ENCODE measurements around the gene VAV2. TPM values are rescaled to one million over a fixed set of nuclear protein-coding genes. Genes with fewer than 3 reads are reported as not detected.

VAV2 gene
- total RNA-seq, 3 donors from 2014 or later (not counting 1 experiment from before 2014, with no cell fraction given), result 3.9 to 5.1 (median 4.8) TPM

- Histone ChIP-seq H3K4me1 (ENCODE audit: control insufficient read depth, insufficient read depth, low read length) (peaks cover 30% of the 10 kb centered on the region), H3K36me3 (ENCODE audit: control insufficient read depth, insufficient read depth, low read length) (no peaks in the 10 kb centered on the region), H3K4me3 (ENCODE audit: low read length) (no peak overlapping the region), H3K9me3 (ENCODE audit: control insufficient read depth, insufficient read depth, low read length) (no peaks in the 10 kb centered on the region), H3K27ac (ENCODE audit: low read length) (no peak overlapping the region), H3K27me3 (ENCODE audit: control insufficient read depth, insufficient read depth, low read length) (peaks cover 8% of the 10 kb centered on the region)
- intact Hi-C loops (cut with micrococcal nuclease), result no loop called here
- no peak for TF ChIP-seq CTCF (IDR thresholded peaks at IDR 0.05)
- ATAC-seq (no peak), DNase-seq (no peak)
- Mint-ChIP-seq H3K36me3 (no peaks in the 10 kb centered on the region), H3K4me1 (peaks cover 0 to 7% of the 10 kb centered on the region in 2 donors), H3K27me3 (ENCODE audit: low read depth in 2 of 2) (peaks cover 0 to 8% of the 10 kb centered on the region in 2 donors), H3K27ac (no peak overlapping the region), H3K4me3 (no peak overlapping the region), H3K9me3 (no peaks in the 10 kb centered on the region)
- 80% methylated on average over 17 of the region's 17 CpGs for WGBS (ENCODE audit: insufficient coverage)
Measured at GRCh38 chr9:133995012-133995896, 3.1 kb upstream of the VAV2 start.

GRCh38 chr9:133994353-133995011 lies 2.4 kb upstream of the VAV2 start:
- no peak overlapping the region for H3K27ac Mint-ChIP-seq
- no peaks in the 10 kb centered on the region for H3K36me3 ChIP-seq (ENCODE audit: control insufficient read depth, insufficient read depth, low read length)
- 9% methylated on average over 11 of the region's 11 CpGs for WGBS (ENCODE audit: insufficient coverage)
- no peaks in the 10 kb centered on the region for H3K9me3 ChIP-seq (ENCODE audit: control insufficient read depth, insufficient read depth, low read length)
- H3K9me3 Mint-ChIP-seq, result no peaks in the 10 kb centered on the region
- H3K4me3 ChIP-seq (ENCODE audit: low read length), result no peak overlapping the region
- H3K4me1 ChIP-seq (ENCODE audit: control insufficient read depth, insufficient read depth, low read length), result peaks cover 33% of the 10 kb centered on the region
- peak; percentile 99 for TF ChIP-seq CTCF (IDR thresholded peaks at IDR 0.05)
- H3K36me3 Mint-ChIP-seq, result no peaks in the 10 kb centered on the region
- intact Hi-C loops (cut with micrococcal nuclease), result loop anchor here (1.0 kb wide), 1 partner anchor 201 kb away; no protein-coding TSS in a partner anchor
- peaks cover 0 to 8% of the 10 kb centered on the region in 2 donors for H3K27me3 Mint-ChIP-seq (ENCODE audit: low read depth in 2 of 2)
- peak; percentile 54 to 55 (median 54) for ATAC-seq
- peaks cover 0 to 7% of the 10 kb centered on the region in 2 donors for H3K4me1 Mint-ChIP-seq
- H3K4me3 Mint-ChIP-seq, result peak overlapping the region; percentile 78
- peak; percentile 77 to 85 for DNase-seq
- peaks cover 11% of the 10 kb centered on the region for H3K27me3 ChIP-seq (ENCODE audit: control insufficient read depth, insufficient read depth, low read length)
- H3K27ac ChIP-seq (ENCODE audit: low read length), result no peak overlapping the region

GRCh38 chr9:133993635-133994253 lies 1.6 kb upstream of the VAV2 start:
- Mint-ChIP-seq H3K27me3 (ENCODE audit: low read depth in 2 of 2) (peaks cover 0 to 8% of the 10 kb centered on the region in 2 donors), H3K4me1 (peaks cover 0 to 7% of the 10 kb centered on the region in 2 donors), H3K36me3 (no peaks in the 10 kb centered on the region), H3K4me3 (peak overlapping the region; percentile 78), H3K9me3 (no peaks in the 10 kb centered on the region), H3K27ac (no peak overlapping the region)
- Histone ChIP-seq H3K27ac (ENCODE audit: low read length) (no peak overlapping the region), H3K9me3 (ENCODE audit: control insufficient read depth, insufficient read depth, low read length) (no peaks in the 10 kb centered on the region), H3K36me3 (ENCODE audit: control insufficient read depth, insufficient read depth, low read length) (no peaks in the 10 kb centered on the region), H3K4me3 (ENCODE audit: low read length) (peak overlapping the region; percentile 70), H3K27me3 (ENCODE audit: control insufficient read depth, insufficient read depth, low read length) (peaks cover 11% of the 10 kb centered on the region), H3K4me1 (ENCODE audit: control insufficient read depth, insufficient read depth, low read length) (peaks cover 33% of the 10 kb centered on the region)
- intact Hi-C loops (cut with micrococcal nuclease), result loop anchor here (1.0 kb wide), 1 partner anchor 200 kb away; no protein-coding TSS in a partner anchor
- no peak for TF ChIP-seq CTCF (IDR thresholded peaks at IDR 0.05)
- ATAC-seq, result no peak
- DNase-seq, result peak in 1 of 2 donors; percentile 23
- WGBS (ENCODE audit: insufficient coverage), result 66% methylated on average over 16 of the region's 16 CpGs
